SK-N-SH treated with all-trans-retinoic acid at 6 μM for 48 hours (cell line): ENCODE measurements around the gene ART1.

Experiments
- ARNTL ChIP-seq: fragments of 450-650 bp; formaldehyde crosslinking; IDR thresholded peaks from 2 replicates; pipeline ENCODE4 v1.5.0; 2020; ENCODE audit warnings: low read depth, mild to moderate bottlenecking, moderate library complexity, borderline replicate concordance
- CSDC2 ChIP-seq: fragments of 250-450 bp; sonication (Bioruptor Pico); IDR thresholded peaks from 2 replicates; pipeline ENCODE4 v1.5.0; 2020; ENCODE audit warnings: mild to moderate bottlenecking, moderate library complexity
- PATZ1 ChIP-seq: fragments of 250-450 bp; sonication (Bioruptor Pico); IDR thresholded peaks from 2 replicates; pipeline ENCODE4 v1.8.0; 2020; ENCODE audit warnings: mild to moderate bottlenecking, moderate library complexity, borderline replicate concordance

- TF ChIP-seq ARNTL (CRISPR knock-in tag) (no peak), CSDC2 (CRISPR knock-in tag) (no peak), PATZ1 (no peak)
These were observed 30.2 kb upstream of the ART1 start for GRCh38 chr11:3614742-3615171.
